ENCODE results near the gene TP53I13.

The TP53I13 gene

GRCh38 chr17:29589524-29590410 lies 21.3 kb downstream of the TP53I13 start, which contains the start of gene GIT1:
TSS of gene GIT1 (minus strand) at chr17:29589648. CDS start at chr17:29589378, 270 bp downstream.
- DNase-seq (ENCODE audit: extremely low read depth, insufficient read length): peak; percentile 90
- Histone ChIP-seq H3K36me3 (ENCODE audit: control insufficient read depth, insufficient read depth, low read length) (no peaks in the 10 kb centered on the region; the same call in 1 of the 2 replicates), H3K4me3 (replicated peaks; ENCODE audit: low read depth, low read length) (peak within 1 kb of the TSS; percentile 72), H3K27me3 (replicated peaks; ENCODE audit: control insufficient read depth, insufficient read depth, low read length) (no peaks in the 10 kb centered on the region)
- no peak for TF ChIP-seq CTCF (IDR thresholded peaks at IDR 0.05; ENCODE audit: insufficient read depth, low read length, poor library complexity, severe bottlenecking)

GRCh38 chr17:29590411-29591145 lies 22.1 kb downstream of the TP53I13 start:
- Histone ChIP-seq H3K27me3 (replicated peaks; ENCODE audit: control insufficient read depth, insufficient read depth, low read length) (no peaks in the 10 kb centered on the region), H3K4me3 (replicated peaks; ENCODE audit: low read depth, low read length) (peak overlapping the region; percentile 70), H3K36me3 (ENCODE audit: control insufficient read depth, insufficient read depth, low read length) (no peaks in the 10 kb centered on the region)
- TF ChIP-seq CTCF (IDR thresholded peaks at IDR 0.05; ENCODE audit: insufficient read depth, low read length, poor library complexity, severe bottlenecking): no peak
- peak; percentile 72 for DNase-seq (ENCODE audit: extremely low read depth, insufficient read length)

- TF ChIP-seq CTCF (IDR thresholded peaks at IDR 0.05; ENCODE audit: insufficient read depth, low read length, poor library complexity, severe bottlenecking): no peak
- Histone ChIP-seq H3K36me3 (ENCODE audit: control insufficient read depth, insufficient read depth, low read length) (no peaks in the 10 kb centered on the region), H3K27me3 (replicated peaks; ENCODE audit: control insufficient read depth, insufficient read depth, low read length) (no peaks in the 10 kb centered on the region), H3K4me3 (replicated peaks; ENCODE audit: low read depth, low read length) (peak overlapping the region; percentile 16)
- DNase-seq (ENCODE audit: extremely low read depth, insufficient read length): peak; percentile 67
Observed at GRCh38 chr17:29591146-29591736, 22.7 kb downstream of the TP53I13 start.

GRCh38 chr17:29591737-29592608 lies 23.5 kb downstream of the TP53I13 start:
- TF ChIP-seq CTCF (IDR thresholded peaks at IDR 0.05; ENCODE audit: insufficient read depth, low read length, poor library complexity, severe bottlenecking): peak; percentile 99
- H3K27me3 ChIP-seq (replicated peaks; ENCODE audit: control insufficient read depth, insufficient read depth, low read length): no peaks in the 10 kb centered on the region
- DNase-seq (ENCODE audit: extremely low read depth, insufficient read length): peak; percentile 81
- H3K4me3 ChIP-seq (replicated peaks; ENCODE audit: low read depth, low read length): no peak overlapping the region
- H3K36me3 ChIP-seq (ENCODE audit: control insufficient read depth, insufficient read depth, low read length): no peaks in the 10 kb centered on the region
